ENCODE data around the gene SMARCAD1.

Gene SMARCAD1

DNA sequence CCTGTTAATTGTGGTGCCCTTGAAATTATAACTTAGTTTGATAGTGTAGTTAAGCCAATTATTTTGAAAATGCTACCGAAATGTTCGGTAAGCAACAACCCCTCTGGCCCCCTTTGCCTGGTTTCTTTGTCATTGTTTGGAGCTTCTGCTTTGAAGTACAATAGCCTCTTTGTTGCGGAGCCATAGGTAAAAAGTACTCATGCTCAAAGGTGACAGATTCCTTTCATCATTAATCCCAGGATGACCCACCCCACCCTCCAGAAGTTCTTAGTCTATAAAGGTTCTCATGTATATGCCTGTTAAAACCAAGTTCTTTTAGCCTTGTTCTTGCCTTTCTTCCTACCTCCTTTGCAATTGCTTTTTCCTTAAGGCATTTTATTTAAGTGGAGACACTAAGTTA, 42.4 kb upstream of the SMARCAD1 start (continued):
- TF ChIP-seq, protein P1, sequence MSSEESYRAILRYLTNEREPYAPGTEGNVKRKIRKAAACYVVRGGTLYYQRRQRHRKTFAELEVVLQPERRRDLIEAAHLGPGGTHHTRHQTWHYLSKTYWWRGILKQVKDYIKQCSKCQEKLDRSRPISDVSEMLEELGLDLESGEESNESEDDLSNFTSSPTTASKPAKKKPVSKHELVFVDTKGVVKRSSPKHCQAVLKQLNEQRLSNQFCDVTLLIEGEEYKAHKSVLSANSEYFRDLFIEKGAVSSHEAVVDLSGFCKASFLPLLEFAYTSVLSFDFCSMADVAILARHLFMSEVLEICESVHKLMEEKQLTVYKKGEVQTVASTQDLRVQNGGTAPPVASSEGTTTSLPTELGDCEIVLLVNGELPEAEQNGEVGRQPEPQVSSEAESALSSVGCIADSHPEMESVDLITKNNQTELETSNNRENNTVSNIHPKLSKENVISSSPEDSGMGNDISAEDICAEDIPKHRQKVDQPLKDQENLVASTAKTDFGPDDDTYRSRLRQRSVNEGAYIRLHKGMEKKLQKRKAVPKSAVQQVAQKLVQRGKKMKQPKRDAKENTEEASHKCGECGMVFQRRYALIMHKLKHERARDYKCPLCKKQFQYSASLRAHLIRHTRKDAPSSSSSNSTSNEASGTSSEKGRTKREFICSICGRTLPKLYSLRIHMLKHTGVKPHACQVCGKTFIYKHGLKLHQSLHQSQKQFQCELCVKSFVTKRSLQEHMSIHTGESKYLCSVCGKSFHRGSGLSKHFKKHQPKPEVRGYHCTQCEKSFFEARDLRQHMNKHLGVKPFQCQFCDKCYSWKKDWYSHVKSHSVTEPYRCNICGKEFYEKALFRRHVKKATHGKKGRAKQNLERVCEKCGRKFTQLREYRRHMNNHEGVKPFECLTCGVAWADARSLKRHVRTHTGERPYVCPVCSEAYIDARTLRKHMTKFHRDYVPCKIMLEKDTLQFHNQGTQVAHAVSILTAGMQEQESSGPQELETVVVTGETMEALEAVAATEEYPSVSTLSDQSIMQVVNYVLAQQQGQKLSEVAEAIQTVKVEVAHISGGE (tag by site-specific recombination; conservative IDR thresholded peaks at IDR 0.05; ENCODE audit: low read depth), result no peak
- TF ChIP-seq, protein P2, sequence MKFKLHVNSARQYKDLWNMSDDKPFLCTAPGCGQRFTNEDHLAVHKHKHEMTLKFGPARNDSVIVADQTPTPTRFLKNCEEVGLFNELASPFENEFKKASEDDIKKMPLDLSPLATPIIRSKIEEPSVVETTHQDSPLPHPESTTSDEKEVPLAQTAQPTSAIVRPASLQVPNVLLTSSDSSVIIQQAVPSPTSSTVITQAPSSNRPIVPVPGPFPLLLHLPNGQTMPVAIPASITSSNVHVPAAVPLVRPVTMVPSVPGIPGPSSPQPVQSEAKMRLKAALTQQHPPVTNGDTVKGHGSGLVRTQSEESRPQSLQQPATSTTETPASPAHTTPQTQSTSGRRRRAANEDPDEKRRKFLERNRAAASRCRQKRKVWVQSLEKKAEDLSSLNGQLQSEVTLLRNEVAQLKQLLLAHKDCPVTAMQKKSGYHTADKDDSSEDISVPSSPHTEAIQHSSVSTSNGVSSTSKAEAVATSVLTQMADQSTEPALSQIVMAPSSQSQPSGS (tag by site-specific recombination; IDR thresholded peaks at IDR 0.05; ENCODE audit: low read depth), result no peak

DNA sequence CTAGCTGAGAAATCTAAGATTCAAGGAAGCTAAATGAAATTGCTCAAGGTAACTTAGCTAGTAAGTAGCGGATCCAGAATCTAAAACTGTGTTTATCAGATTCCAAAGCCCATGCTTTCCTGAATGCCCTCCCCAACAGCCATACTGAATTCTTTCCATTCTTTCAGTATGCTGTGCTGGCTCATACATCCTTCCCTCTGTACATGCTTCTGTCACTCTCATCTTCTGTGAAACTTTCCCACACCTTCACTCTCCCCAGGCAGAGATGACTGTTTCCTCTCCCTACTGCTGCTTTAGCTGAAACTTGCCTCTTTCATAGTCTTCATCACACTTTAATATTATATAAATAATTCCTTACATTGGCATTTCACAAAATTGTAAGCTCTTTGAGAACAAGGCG, 39.3 kb upstream of the SMARCAD1 start:
- Histone ChIP-seq H3K9me3 (ENCODE audit: control insufficient read depth, insufficient read depth, low read depth, low read length) (no peaks in the 10 kb centered on the region), H3K4me1 (ENCODE audit: control insufficient read depth, insufficient read depth, low read length) (no peaks in the 10 kb centered on the region), H3K36me3 (ENCODE audit: control insufficient read depth in 2 of 2, insufficient read depth in 1 of 2, low read length in 2 of 2) (no peaks in the 10 kb centered on the region), H3K27ac (ENCODE audit: extremely low read depth, low read depth, low read length) (no peak overlapping the region), H3K4me3 (ENCODE audit: low read depth, low read length) (no peak overlapping the region)
- CTCF ChIA-PET, result interaction anchor here (0.7 kb wide), 1 partner anchor 284 kb away, joined by 4 read pairs; no protein-coding TSS in a partner anchor
- POLR2A ChIA-PET, result no interaction called here
- TF ChIP-seq ZNF747 (tag by site-specific recombination; IDR thresholded peaks at IDR 0.05), result no peak
- TF ChIP-seq ZNF837 (tag by site-specific recombination; IDR thresholded peaks at IDR 0.05), result no peak
- no peak for TF ChIP-seq HOXD13 (CRISPR knock-in tag; IDR thresholded peaks at IDR 0.05; ENCODE audit: borderline replicate concordance)
- TF ChIP-seq ZNF19 (tag by site-specific recombination; IDR thresholded peaks at IDR 0.05; ENCODE audit: low read depth), result no peak
- TF ChIP-seq, protein P3, sequence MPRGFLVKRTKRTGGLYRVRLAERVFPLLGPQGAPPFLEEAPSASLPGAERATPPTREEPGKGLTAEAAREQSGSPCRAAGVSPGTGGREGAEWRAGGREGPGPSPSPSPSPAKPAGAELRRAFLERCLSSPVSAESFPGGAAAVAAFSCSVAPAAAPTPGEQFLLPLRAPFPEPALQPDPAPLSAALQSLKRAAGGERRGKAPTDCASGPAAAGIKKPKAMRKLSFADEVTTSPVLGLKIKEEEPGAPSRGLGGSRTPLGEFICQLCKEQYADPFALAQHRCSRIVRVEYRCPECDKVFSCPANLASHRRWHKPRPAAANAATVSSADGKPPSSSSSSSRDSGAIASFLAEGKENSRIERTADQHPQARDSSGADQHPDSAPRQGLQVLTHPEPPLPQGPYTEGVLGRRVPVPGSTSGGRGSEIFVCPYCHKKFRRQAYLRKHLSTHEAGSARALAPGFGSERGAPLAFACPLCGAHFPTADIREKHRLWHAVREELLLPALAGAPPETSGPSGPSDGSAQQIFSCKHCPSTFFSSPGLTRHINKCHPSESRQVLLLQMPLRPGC (tag by site-specific recombination; IDR thresholded peaks at IDR 0.05), result no peak
- TF ChIP-seq ZNF529 (tag by site-specific recombination; IDR thresholded peaks at IDR 0.05; ENCODE audit: insufficient replicate concordance), result no peak
- no peak for TF ChIP-seq RBAK (tag by site-specific recombination; IDR thresholded peaks at IDR 0.05)
- TF ChIP-seq, protein P4, sequence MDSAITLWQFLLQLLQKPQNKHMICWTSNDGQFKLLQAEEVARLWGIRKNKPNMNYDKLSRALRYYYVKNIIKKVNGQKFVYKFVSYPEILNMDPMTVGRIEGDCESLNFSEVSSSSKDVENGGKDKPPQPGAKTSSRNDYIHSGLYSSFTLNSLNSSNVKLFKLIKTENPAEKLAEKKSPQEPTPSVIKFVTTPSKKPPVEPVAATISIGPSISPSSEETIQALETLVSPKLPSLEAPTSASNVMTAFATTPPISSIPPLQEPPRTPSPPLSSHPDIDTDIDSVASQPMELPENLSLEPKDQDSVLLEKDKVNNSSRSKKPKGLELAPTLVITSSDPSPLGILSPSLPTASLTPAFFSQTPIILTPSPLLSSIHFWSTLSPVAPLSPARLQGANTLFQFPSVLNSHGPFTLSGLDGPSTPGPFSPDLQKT (IDR thresholded peaks at IDR 0.05; ENCODE audit: borderline replicate concordance, low read depth, low read length), result no peak

DNA sequence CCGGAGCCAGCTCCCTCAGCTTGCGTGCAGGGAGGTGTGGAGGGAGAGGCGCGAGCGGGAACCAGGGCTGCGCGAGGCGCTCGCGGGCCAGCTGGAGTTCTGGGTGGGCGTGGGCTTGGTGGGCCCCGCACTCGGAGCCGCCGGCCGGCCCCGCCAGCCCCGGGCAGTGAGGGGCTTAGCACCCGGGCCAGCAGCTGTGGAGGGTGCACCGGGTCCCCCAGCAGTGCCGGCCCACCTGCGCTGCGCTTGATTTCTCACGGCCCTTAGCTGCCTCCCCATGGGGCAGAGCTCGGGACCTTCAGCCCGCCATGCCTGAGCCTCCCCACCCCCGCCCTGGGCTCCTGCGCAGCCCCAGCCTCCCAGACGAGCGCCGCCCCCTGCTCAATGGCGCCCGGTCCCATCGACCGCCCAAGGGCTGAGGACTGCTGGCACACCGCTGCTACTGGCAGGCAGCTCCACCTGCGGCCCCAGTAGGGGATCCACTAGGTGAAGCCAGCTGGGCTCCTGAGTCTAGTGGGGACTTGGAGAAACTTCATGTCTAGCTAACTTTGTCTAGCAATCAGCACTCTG, 37.8 kb upstream of the SMARCAD1 start:
- Histone ChIP-seq H3K27ac (ENCODE audit: extremely low read depth, low read depth, low read length) (no peak overlapping the region), H3K4me3 (ENCODE audit: low read depth, low read length) (no peak overlapping the region), H3K4me1 (ENCODE audit: control insufficient read depth, insufficient read depth, low read length) (no peaks in the 10 kb centered on the region), H3K9me3 (ENCODE audit: control insufficient read depth, insufficient read depth, low read depth, low read length) (no peaks in the 10 kb centered on the region), H3K36me3 (ENCODE audit: control insufficient read depth in 2 of 2, insufficient read depth in 1 of 2, low read length in 2 of 2) (no peaks in the 10 kb centered on the region)
- ChIA-PET POLR2A (no interaction called here), CTCF (interaction anchor here (0.7 kb wide), 1 partner anchor 384 kb away, joined by 6 read pairs; no protein-coding TSS in a partner anchor)
- TF ChIP-seq, protein P5, sequence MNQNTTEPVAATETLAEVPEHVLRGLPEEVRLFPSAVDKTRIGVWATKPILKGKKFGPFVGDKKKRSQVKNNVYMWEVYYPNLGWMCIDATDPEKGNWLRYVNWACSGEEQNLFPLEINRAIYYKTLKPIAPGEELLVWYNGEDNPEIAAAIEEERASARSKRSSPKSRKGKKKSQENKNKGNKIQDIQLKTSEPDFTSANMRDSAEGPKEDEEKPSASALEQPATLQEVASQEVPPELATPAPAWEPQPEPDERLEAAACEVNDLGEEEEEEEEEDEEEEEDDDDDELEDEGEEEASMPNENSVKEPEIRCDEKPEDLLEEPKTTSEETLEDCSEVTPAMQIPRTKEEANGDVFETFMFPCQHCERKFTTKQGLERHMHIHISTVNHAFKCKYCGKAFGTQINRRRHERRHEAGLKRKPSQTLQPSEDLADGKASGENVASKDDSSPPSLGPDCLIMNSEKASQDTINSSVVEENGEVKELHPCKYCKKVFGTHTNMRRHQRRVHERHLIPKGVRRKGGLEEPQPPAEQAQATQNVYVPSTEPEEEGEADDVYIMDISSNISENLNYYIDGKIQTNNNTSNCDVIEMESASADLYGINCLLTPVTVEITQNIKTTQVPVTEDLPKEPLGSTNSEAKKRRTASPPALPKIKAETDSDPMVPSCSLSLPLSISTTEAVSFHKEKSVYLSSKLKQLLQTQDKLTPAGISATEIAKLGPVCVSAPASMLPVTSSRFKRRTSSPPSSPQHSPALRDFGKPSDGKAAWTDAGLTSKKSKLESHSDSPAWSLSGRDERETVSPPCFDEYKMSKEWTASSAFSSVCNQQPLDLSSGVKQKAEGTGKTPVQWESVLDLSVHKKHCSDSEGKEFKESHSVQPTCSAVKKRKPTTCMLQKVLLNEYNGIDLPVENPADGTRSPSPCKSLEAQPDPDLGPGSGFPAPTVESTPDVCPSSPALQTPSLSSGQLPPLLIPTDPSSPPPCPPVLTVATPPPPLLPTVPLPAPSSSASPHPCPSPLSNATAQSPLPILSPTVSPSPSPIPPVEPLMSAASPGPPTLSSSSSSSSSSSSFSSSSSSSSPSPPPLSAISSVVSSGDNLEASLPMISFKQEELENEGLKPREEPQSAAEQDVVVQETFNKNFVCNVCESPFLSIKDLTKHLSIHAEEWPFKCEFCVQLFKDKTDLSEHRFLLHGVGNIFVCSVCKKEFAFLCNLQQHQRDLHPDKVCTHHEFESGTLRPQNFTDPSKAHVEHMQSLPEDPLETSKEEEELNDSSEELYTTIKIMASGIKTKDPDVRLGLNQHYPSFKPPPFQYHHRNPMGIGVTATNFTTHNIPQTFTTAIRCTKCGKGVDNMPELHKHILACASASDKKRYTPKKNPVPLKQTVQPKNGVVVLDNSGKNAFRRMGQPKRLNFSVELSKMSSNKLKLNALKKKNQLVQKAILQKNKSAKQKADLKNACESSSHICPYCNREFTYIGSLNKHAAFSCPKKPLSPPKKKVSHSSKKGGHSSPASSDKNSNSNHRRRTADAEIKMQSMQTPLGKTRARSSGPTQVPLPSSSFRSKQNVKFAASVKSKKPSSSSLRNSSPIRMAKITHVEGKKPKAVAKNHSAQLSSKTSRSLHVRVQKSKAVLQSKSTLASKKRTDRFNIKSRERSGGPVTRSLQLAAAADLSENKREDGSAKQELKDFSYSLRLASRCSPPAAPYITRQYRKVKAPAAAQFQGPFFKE (tag by site-specific recombination; IDR thresholded peaks at IDR 0.05; ENCODE audit: borderline replicate concordance), result no peak
- no peak for TF ChIP-seq ZNF555 (tag by site-specific recombination; conservative IDR thresholded peaks at IDR 0.05)
- TF ChIP-seq ZNF510 (tag by site-specific recombination; IDR thresholded peaks at IDR 0.05; ENCODE audit: insufficient replicate concordance), result no peak
- TF ChIP-seq ZNF112 (tag by site-specific recombination; IDR thresholded peaks at IDR 0.05), result no peak
- no peak for TF ChIP-seq ZBTB1 (tag by site-specific recombination; IDR thresholded peaks at IDR 0.05)
- TF ChIP-seq SP2 (tag by site-specific recombination; IDR thresholded peaks at IDR 0.05), result no peak
- TF ChIP-seq, protein P6, sequence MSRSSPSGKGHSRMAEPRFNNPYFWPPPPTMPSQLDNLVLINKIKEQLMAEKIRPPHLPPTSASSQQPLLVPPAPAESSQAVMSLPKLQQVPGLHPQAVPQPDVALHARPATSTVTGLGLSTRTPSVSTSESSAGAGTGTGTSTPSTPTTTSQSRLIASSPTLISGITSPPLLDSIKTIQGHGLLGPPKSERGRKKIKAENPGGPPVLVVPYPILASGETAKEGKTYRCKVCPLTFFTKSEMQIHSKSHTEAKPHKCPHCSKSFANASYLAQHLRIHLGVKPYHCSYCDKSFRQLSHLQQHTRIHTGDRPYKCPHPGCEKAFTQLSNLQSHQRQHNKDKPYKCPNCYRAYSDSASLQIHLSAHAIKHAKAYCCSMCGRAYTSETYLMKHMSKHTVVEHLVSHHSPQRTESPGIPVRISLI (tag by site-specific recombination; IDR thresholded peaks at IDR 0.05), result no peak
